Body of pancreas (tissue), 4 donors: ENCODE measurements around the gene FAM204A.

ENCODE experiments used
- CTCF ChIP-seq, 7 experiments: fragments of 450-650 bp in 4 of 7; fragments of 200-600 bp in 3 of 7; sonication (generic) in 3 of 7; IDR thresholded peaks; one replicate each; pipeline ENCODE4 v1.5.1; 2016 to 2019; ENCODE audit warnings: antibody characterized with exemption in 7 of 7
- POLR2A ChIP-seq, 3 donors: fragments of 450-650 bp; IDR thresholded peaks; one replicate each; pipeline ENCODE4 v1.6.1; 2016; ENCODE audit warnings: antibody characterized with exemption in 3 of 3, mild to moderate bottlenecking in 2 of 3

DNA sequence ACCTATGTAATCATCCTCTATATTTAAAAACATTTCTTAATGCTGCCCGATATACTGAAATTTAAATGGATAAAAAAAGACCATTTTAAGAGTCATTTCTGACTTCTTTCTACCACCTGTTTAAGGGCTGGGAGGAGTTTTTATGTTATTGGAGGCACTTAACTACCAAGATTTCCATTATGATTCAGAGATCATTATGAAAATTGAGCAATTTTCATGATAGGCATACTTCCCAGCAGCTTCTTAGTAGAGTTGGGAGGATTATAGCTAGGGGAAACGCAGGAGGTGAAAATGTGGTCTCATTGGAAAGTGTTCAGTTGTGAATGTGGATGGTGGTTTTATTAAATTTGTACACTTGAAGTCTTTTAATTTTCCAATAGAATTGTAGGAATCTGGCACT lies 28.4 kb upstream of the FAM204A start:
- TF ChIP-seq POLR2A (IDR thresholded peaks at IDR 0.05) (no peak), CTCF (IDR thresholded peaks at IDR 0.05) (no peak)
